K562 (cell line): ENCODE data around the gene SF3A2. TPM values are rescaled to one million over a fixed set of nuclear protein-coding genes. Genes with fewer than 3 reads are reported as not detected.

Experiments used
- ATAC-seq: fragments of 200-7000 bp; cut with Tn5 transposase; 3 replicates; pipeline ENCODE4 v1.9.1; 2020; ENCODE audit warnings: moderate library complexity
- BruUV-seq: library from RNA; stranded (reverse); fragments of 400-500 nt; replicated peaks from 2 replicates; lab custom pipeline; 2021; lab: Mats Ljungman, UMichigan
- CTCF ChIA-PET: fragments of 300-600 bp; formaldehyde crosslinking; extraction: SDS; loops from one replicate; lab custom pipeline; 2021; ENCODE audit warnings: low intra/inter-chr PET ratio; lab: Yijun Ruan, JAX
- POLR2A ChIA-PET: fragments of 300-600, 350-650 bp; sonication (Branson Sonifier 250); formaldehyde crosslinking; extraction: SDS; loops from one replicate; lab custom pipeline; 2021; ENCODE audit warnings: antibody characterized with exemption, inconsistent platforms; lab: Yijun Ruan, JAX
- DNase-seq, 4 experiments: peaks; one replicate each; pipeline versions ENCODE4 v3.0.0 to v3.0.0-alpha.2; 2011 to 2018; ENCODE audit warnings: low spot score in 3 of 4, mixed read lengths in 3 of 4; ENCODE audit errors: extremely low read depth in 1 of 4
- FAIRE-seq: peaks from 2 replicates; lab custom pipeline; 2011; peaks lifted over from hg19 to GRCh38; lab: Jason Lieb, UNC
- H2AFZ ChIP-seq: 2 replicates; pipeline ENCODE4 v1.6.0; 2011; ENCODE audit warnings: low read depth, low read length, control low read depth, inconsistent platforms
- H3K27ac ChIP-seq: fragments of 200-600 bp; 3 replicates; pipeline ENCODE4 v1.8.0; 2011; ENCODE audit warnings: low read depth, mild to moderate bottlenecking, control low read depth, inconsistent platforms, low read length, moderate library complexity, mixed read lengths; ENCODE audit errors: extremely low read depth
- H3K27me3 ChIP-seq, 2 experiments: fragments of 300-600 bp in 1 of 2; 2 replicates in 1 of 2; 3 replicates in 1 of 2; pipeline versions ENCODE4 v1.6.0 to v1.8.0; 2011; ENCODE audit warnings: inconsistent platforms in 2 of 2, low read length in 2 of 2, mild to moderate bottlenecking in 1 of 2, mixed read lengths in 1 of 2, moderate library complexity in 1 of 2; ENCODE audit not compliant: control insufficient read depth in 2 of 2, insufficient read depth in 2 of 2
- H3K36me3 ChIP-seq: fragments of 300-600 bp; 3 replicates; pipeline ENCODE4 v1.8.0; 2011; ENCODE audit warnings: mild to moderate bottlenecking, low read length, inconsistent platforms; ENCODE audit not compliant: control insufficient read depth, insufficient read depth
- H3K4me1 ChIP-seq, 2 experiments: fragments of 200-600 bp in 1 of 2; replicated peaks in 1 of 2; 2 replicates in 1 of 2; 3 replicates in 1 of 2; pipeline versions ENCODE4 v1.5.1 to v1.8.0; 2011; ENCODE audit warnings: inconsistent platforms in 2 of 2, low read length in 2 of 2, mild to moderate bottlenecking in 1 of 2, mixed read lengths in 1 of 2, moderate library complexity in 1 of 2; ENCODE audit not compliant: control insufficient read depth in 2 of 2, insufficient read depth in 2 of 2
- H3K4me2 ChIP-seq: 2 replicates; pipeline ENCODE4 v1.6.1; 2011; ENCODE audit warnings: low read length, control low read depth, inconsistent platforms, mixed read lengths; ENCODE audit not compliant: insufficient read depth
- H3K4me3 ChIP-seq: fragments of 200-600 bp; sonication (generic), shearing (Covaris generic); 2 replicates; pipeline ENCODE4 v1.5.1; 2016; ENCODE audit warnings: control low read depth, inconsistent platforms
- H3K79me2 ChIP-seq: fragments of 200-600 bp; 3 replicates; pipeline ENCODE4 v1.8.0; 2011; ENCODE audit warnings: low read length, inconsistent platforms; ENCODE audit not compliant: control insufficient read depth, insufficient read depth
- H3K9ac ChIP-seq, 2 experiments: 2 replicates each; pipeline versions ENCODE4 v1.6.0 to v1.6.1; 2011; ENCODE audit warnings: low read depth in 2 of 2, low read length in 2 of 2, control low read depth in 1 of 2, inconsistent platforms in 1 of 2, mild to moderate bottlenecking in 1 of 2, mixed read lengths in 1 of 2; ENCODE audit not compliant: insufficient read depth in 1 of 2
- H3K9me1 ChIP-seq: one replicate; pipeline ENCODE4 v1.6.0; 2011; ENCODE audit warnings: inconsistent platforms, mild to moderate bottlenecking, low read length, moderate library complexity; ENCODE audit not compliant: control insufficient read depth, insufficient read depth
- H3K9me3 ChIP-seq: replicated peaks from 2 replicates; pipeline ENCODE4 v1.5.1; 2011; ENCODE audit warnings: low read depth, low read length, inconsistent platforms; ENCODE audit not compliant: control insufficient read depth, insufficient read depth
- H4K20me1 ChIP-seq: replicated peaks from 2 replicates; pipeline ENCODE4 v1.6.1; 2011; ENCODE audit warnings: low read length, inconsistent platforms, mixed read lengths; ENCODE audit not compliant: control insufficient read depth, insufficient read depth
- CBX5 ChIP-seq: IDR thresholded peaks from 2 replicates; pipeline ENCODE4 v1.6.1; 2014; ENCODE audit warnings: low read depth, borderline replicate concordance
- ETV5 ChIP-seq: sonication (generic); formaldehyde crosslinking; IDR thresholded peaks from 2 replicates; pipeline ENCODE4 v1.4.0; 2020; ENCODE audit warnings: low read depth, mild to moderate bottlenecking, missing genetic modification reagents
- GABPA ChIP-seq: fragments of 200-800 bp; sonication (Bioruptor generic); conservative IDR thresholded peaks from 2 replicates; pipeline ENCODE4 v1.6.1; 2016; ENCODE audit warnings: low read depth, missing genetic modification characterization, missing compliant biosample characterization
- KAT2B ChIP-seq: IDR thresholded peaks from one replicate; pipeline ENCODE4 v1.6.1; 2012; ENCODE audit warnings: low read depth, mild to moderate bottlenecking, control low read depth, inconsistent platforms, low read length, moderate library complexity
- MAFF ChIP-seq: IDR thresholded peaks from 2 replicates; pipeline ENCODE4 v1.6.1; 2012; ENCODE audit warnings: low read length, improper control_type of control experiment
- NCOA1 ChIP-seq: fragments of 450-650 bp; IDR thresholded peaks from 2 replicates; pipeline ENCODE4 v1.6.1; 2016; ENCODE audit warnings: low read depth
- RBM22 ChIP-seq: fragments of 200-400 bp; formaldehyde crosslinking; IDR thresholded peaks from 2 replicates; pipeline ENCODE4 v1.6.1; 2018; ENCODE audit warnings: low read length, low read depth; ENCODE audit not compliant: poor library complexity, severe bottlenecking
- TEAD4 ChIP-seq, 2 experiments: sonication (generic) in 1 of 2; formaldehyde crosslinking in 1 of 2; IDR thresholded peaks; 2 replicates each; pipeline versions ENCODE4 v1.6.1 to v1.8.0; 2012 to 2022; ENCODE audit warnings: borderline replicate concordance in 1 of 2, inconsistent platforms in 1 of 2, low read length in 1 of 2, mild to moderate bottlenecking in 1 of 2, missing genetic modification reagents in 1 of 2
- ZNF644 ChIP-seq: fragments of 200-800 bp; sonication (Bioruptor generic); IDR thresholded peaks from 2 replicates; pipeline ENCODE4 v1.6.1; 2016; ENCODE audit warnings: low read depth, missing genetic modification characterization, missing compliant biosample characterization
- ZSCAN29 ChIP-seq: fragments of 450-650 bp; IDR thresholded peaks from 2 replicates; pipeline ENCODE4 v1.6.1; 2017
- WGBS: fragments of 100-300 bp; shearing (Covaris generic); methylation state at CpG from one replicate; pipeline ENCODE4 v1.1.6; 2016; ENCODE audit warnings: low coverage, mixed read lengths; ENCODE audit not compliant: insufficient coverage; ENCODE audit errors: missing lambda C conversion rate; 5-methylcytosine and 5-hydroxymethylcytosine counted together
- in situ Hi-C: fragments of 300-500 bp; cut with MboI; formaldehyde crosslinking; loops from 4 replicates; pipeline ENCODE4 v1.15.0; 2018; ENCODE audit warnings: inconsistent platforms, mixed read lengths
- intact Hi-C: fragments of 100-400 bp; cut with micrococcal nuclease; formaldehyde crosslinking; loops from 2 replicates; pipeline ENCODE4 v1.14.2; 2022
- polyA plus RNA-seq, 8 experiments: library from polyadenylated mRNA; depleted of rRNA in 4 of 8; stranded (reverse) in 5 of 8; unstranded in 3 of 8; fragments of >200 nt; fragmentation: Nextera tagmentation in 2 of 8; fragmentation: Illumina TruSeq in 1 of 8; extraction: Ambion mirVana in 2 of 8; extraction: Trizol in 1 of 8; gene quantifications; 2 replicates each; pipeline versions ENCODE4 v1.2.1 to v1.2.3, GENCODE V29; 2011 to 2014; ENCODE audit warnings: inconsistent platforms in 1 of 8, missing spikeins in 1 of 8
- total RNA-seq, 7 experiments: library from RNA; depleted of rRNA in 6 of 7; stranded (reverse); fragments of >200 nt in 6 of 7; fragmentation: Illumina TruSeq in 2 of 7; extraction: Trizol in 2 of 7; gene quantifications; 2 replicates each; pipeline versions ENCODE4 v1.2.1 to v1.2.3, GENCODE V29; 2011 to 2021; ENCODE audit warnings: low replicate concordance in 1 of 7
- TF ChIP-seq, protein P1 (sequence below): sonication (generic); formaldehyde crosslinking; IDR thresholded peaks from 2 replicates; pipeline ENCODE4 v1.8.1; 2023; ENCODE audit warnings: mild to moderate bottlenecking, missing genetic modification reagents
- TF ChIP-seq, protein P2 (sequence below): fragments of 450-650 bp; IDR thresholded peaks from 2 replicates; pipeline ENCODE4 v1.6.1; 2017; ENCODE audit warnings: mild to moderate bottlenecking, moderate library complexity
- TF ChIP-seq, protein P3 (sequence below): sonication (generic); formaldehyde crosslinking; IDR thresholded peaks from 2 replicates; pipeline ENCODE4 v1.8.0; 2023; ENCODE audit warnings: mild to moderate bottlenecking, missing genetic modification reagents

The SF3A2 gene
- total and polyA plus RNA-seq, 9 of the 15 experiments (the other 6 are each of a cell fraction or from before 2014, with no cell fraction given), result 0.17 to 194 (median 22.8) TPM

DNA sequence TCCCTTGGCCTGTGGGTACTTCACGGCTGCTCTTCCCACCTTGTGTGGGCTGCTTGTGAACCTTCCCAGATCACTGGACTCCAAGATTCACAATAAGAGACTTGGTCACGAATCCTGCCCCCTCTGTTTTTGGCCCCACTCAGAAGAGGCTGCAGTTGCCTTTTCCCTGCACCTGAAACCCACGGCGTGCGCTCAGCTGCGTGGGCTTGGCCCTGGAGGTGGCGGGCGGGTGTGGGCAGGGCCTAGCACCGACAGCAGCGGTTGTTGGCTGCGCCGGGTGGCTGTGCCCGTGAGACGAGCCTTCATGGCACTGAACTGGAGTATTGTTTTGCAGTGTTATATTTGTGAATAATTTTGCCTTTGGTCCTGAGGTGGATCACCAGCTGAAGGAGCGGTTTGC lies 34.3 kb upstream of the SF3A2 start (continued):
- TF ChIP-seq KAT2B (no peak), ZSCAN29 (no peak), NCOA1 (no peak), ETV5 (CRISPR knock-in tag) (no peak), ZNF644 (no peak), GABPA (tag) (no peak), TEAD4 (IDR thresholded peaks at IDR 0.05; ENCODE audit: low read length) (no peak), TEAD4 (CRISPR knock-in tag; IDR thresholded peaks at IDR 0.05; ENCODE audit: borderline replicate concordance) (no peak), MAFF (no peak)
- TF ChIP-seq, protein P1, sequence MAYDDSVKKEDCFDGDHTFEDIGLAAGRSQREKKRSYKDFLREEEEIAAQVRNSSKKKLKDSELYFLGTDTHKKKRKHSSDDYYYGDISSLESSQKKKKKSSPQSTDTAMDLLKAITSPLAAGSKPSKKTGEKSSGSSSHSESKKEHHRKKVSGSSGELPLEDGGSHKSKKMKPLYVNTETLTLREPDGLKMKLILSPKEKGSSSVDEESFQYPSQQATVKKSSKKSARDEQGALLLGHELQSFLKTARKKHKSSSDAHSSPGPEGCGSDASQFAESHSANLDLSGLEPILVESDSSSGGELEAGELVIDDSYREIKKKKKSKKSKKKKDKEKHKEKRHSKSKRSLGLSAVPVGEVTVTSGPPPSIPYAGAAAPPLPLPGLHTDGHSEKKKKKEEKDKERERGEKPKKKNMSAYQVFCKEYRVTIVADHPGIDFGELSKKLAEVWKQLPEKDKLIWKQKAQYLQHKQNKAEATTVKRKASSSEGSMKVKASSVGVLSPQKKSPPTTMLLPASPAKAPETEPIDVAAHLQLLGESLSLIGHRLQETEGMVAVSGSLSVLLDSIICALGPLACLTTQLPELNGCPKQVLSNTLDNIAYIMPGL (CRISPR knock-in tag), result no peak

DNA sequence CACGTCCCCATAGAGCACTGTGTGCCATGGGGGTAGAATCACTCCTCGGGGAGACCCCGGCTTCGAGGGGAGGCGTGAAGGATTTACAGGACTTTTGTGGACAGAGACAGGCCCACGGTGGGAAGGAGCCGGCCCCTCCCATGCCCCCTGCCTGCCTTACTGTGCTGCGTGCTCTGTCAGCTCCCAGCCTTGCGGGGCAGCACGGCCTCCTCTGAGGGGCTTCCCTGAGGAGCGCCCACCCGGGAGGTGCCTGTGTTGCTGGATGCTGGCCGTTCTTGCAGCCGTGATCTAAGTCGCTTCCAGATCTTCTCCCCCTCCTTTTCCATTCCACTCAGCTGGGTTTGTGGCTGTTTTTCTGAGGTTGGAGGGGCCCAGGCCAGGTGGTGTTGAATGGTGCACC lies 29.6 kb upstream of the SF3A2 start:
- no peak for TF ChIP-seq CBX5
- TF ChIP-seq, protein P2, sequence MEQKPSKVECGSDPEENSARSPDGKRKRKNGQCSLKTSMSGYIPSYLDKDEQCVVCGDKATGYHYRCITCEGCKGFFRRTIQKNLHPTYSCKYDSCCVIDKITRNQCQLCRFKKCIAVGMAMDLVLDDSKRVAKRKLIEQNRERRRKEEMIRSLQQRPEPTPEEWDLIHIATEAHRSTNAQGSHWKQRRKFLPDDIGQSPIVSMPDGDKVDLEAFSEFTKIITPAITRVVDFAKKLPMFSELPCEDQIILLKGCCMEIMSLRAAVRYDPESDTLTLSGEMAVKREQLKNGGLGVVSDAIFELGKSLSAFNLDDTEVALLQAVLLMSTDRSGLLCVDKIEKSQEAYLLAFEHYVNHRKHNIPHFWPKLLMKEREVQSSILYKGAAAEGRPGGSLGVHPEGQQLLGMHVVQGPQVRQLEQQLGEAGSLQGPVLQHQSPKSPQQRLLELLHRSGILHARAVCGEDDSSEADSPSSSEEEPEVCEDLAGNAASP, result no peak
- TF ChIP-seq RBM22, result peak; percentile 54
- TF ChIP-seq, protein P3, sequence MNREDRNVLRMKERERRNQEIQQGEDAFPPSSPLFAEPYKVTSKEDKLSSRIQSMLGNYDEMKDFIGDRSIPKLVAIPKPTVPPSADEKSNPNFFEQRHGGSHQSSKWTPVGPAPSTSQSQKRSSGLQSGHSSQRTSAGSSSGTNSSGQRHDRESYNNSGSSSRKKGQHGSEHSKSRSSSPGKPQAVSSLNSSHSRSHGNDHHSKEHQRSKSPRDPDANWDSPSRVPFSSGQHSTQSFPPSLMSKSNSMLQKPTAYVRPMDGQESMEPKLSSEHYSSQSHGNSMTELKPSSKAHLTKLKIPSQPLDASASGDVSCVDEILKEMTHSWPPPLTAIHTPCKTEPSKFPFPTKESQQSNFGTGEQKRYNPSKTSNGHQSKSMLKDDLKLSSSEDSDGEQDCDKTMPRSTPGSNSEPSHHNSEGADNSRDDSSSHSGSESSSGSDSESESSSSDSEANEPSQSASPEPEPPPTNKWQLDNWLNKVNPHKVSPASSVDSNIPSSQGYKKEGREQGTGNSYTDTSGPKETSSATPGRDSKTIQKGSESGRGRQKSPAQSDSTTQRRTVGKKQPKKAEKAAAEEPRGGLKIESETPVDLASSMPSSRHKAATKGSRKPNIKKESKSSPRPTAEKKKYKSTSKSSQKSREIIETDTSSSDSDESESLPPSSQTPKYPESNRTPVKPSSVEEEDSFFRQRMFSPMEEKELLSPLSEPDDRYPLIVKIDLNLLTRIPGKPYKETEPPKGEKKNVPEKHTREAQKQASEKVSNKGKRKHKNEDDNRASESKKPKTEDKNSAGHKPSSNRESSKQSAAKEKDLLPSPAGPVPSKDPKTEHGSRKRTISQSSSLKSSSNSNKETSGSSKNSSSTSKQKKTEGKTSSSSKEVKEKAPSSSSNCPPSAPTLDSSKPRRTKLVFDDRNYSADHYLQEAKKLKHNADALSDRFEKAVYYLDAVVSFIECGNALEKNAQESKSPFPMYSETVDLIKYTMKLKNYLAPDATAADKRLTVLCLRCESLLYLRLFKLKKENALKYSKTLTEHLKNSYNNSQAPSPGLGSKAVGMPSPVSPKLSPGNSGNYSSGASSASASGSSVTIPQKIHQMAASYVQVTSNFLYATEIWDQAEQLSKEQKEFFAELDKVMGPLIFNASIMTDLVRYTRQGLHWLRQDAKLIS (CRISPR knock-in tag), result no peak
- FAIRE-seq (no peak), ATAC-seq (no peak), DNase-seq (no peak)
- no peaks in the 10 kb centered on the region for H3K9me3 ChIP-seq
- H3K9me1 ChIP-seq, result no peaks in the 10 kb centered on the region
- peaks cover 4% of the 10 kb centered on the region; the same call in 1 of the 3 replicates for H3K79me2 ChIP-seq
- 95% methylated on average over 10 of the region's 15 CpGs for WGBS
- ChIA-PET POLR2A (interaction anchor here (0.6 kb wide), 1 partner anchor 44 kb away, joined by 5 read pairs; no protein-coding TSS in a partner anchor), CTCF (no interaction called here)
- H2AFZ ChIP-seq, result no peak overlapping the region
- intact Hi-C loops, result no loop called here
- no peaks in the 10 kb centered on the region for H3K27me3 ChIP-seq
- no peak overlapping the region for H3K27ac ChIP-seq
- H3K36me3 ChIP-seq, result peaks cover 93% of the 10 kb centered on the region; the same call in 2 of the 3 replicates
- H3K9ac ChIP-seq, result peak overlapping the region in 1 of 2 experiments; percentile 45; a peak in 1 of 4 replicates
- no TSS peak for BruUV-seq
- in situ Hi-C loops, result no loop called here
- no peak overlapping the region for H3K4me3 ChIP-seq
- H3K4me1 ChIP-seq, result peaks cover 0 to 57% of the 10 kb centered on the region in 2 experiments; a peak in 3 of 5 replicates
- H3K4me2 ChIP-seq, result no peak overlapping the region
- H4K20me1 ChIP-seq, result 0 out of 2 replicates have a peak, but pooled peaks cover 4% of the 10 kb centered on the region
